H1 (cell line): ENCODE measurements around the gene RFPL1. TPM values are rescaled to one million over a fixed set of nuclear protein-coding genes. Genes with fewer than 3 reads are reported as not detected.
A peak's percentile ranks its signal among the peaks of the same experiment; 100 is the strongest.

ENCODE experiments used
- CTCF ChIA-PET: fragments of 300-600 bp; sonication (Branson Sonifier 250); formaldehyde crosslinking; loops from one replicate; lab custom pipeline; 2021; ENCODE audit not compliant: partially characterized antibody; lab: Charles Lee
- POLR2A ChIA-PET: fragments of 300-600 bp; sonication (Branson Sonifier 250); formaldehyde crosslinking; loops from one replicate; lab custom pipeline; 2021; ENCODE audit warnings: inconsistent platforms; ENCODE audit not compliant: partially characterized antibody; lab: Charles Lee
- DNase-seq, 2 experiments: peaks; one replicate each; pipeline versions ENCODE4 v3.0.0 to v3.0.0-alpha.2; 2010 to 2022; ENCODE audit warnings: low spot score in 2 of 2, low read depth in 1 of 2, mixed read lengths in 1 of 2
- FAIRE-seq: peaks from 2 replicates; lab custom pipeline; 2011; peaks lifted over from hg19 to GRCh38; lab: Jason Lieb, UNC
- H2AFZ ChIP-seq: 2 replicates; pipeline ENCODE4 v1.8.1; 2012; ENCODE audit warnings: low read length, inconsistent platforms
- H2AK5ac ChIP-seq: 2 replicates; pipeline ENCODE4 v1.6.1; 2013; ENCODE audit warnings: low read depth, low read length
- H2BK120ac ChIP-seq: replicated peaks from 2 replicates; pipeline ENCODE3; 2013; ENCODE audit warnings: low read depth, low read length, inconsistent platforms
- H2BK12ac ChIP-seq: 2 replicates; pipeline ENCODE4 v1.6.1; 2013; ENCODE audit warnings: low read depth, low read length
- H2BK15ac ChIP-seq: 2 replicates; pipeline ENCODE4 v1.6.1; 2013; ENCODE audit warnings: low read length
- H2BK20ac ChIP-seq: 2 replicates; pipeline ENCODE4 v1.6.1; 2013; ENCODE audit warnings: low read length
- H2BK5ac ChIP-seq: 2 replicates; pipeline ENCODE4 v1.6.1; 2013; ENCODE audit warnings: low read depth, low read length
- H3K14ac ChIP-seq: 2 replicates; pipeline ENCODE4 v1.6.1; 2013; ENCODE audit warnings: inconsistent platforms; ENCODE audit not compliant: insufficient read length
- H3K18ac ChIP-seq: 2 replicates; pipeline ENCODE4 v1.6.1; 2013; ENCODE audit warnings: low read length; ENCODE audit errors: extremely low read depth
- H3K23ac ChIP-seq: 2 replicates; pipeline ENCODE4 v1.6.1; 2013; ENCODE audit warnings: inconsistent platforms; ENCODE audit not compliant: insufficient read length
- H3K23me2 ChIP-seq: 2 replicates; pipeline ENCODE4 v1.6.1; 2013; ENCODE audit warnings: low read depth, low read length
- H3K27ac ChIP-seq: 2 replicates; pipeline ENCODE4 v1.6.1; 2011; ENCODE audit warnings: low read depth, low read length, inconsistent platforms
- H3K27me3 ChIP-seq, 4 experiments: replicated peaks in 1 of 4; 1 replicate in 1 of 4; 2 replicates in 3 of 4; pipeline versions ENCODE4 v1.6.1 to v1.8.1; 2011 to 2013; ENCODE audit warnings: low read length in 3 of 4, mild to moderate bottlenecking in 3 of 4, inconsistent platforms in 2 of 4, mixed read lengths in 2 of 4, moderate library complexity in 1 of 4; ENCODE audit not compliant: control insufficient read depth in 3 of 4, insufficient read depth in 3 of 4; ENCODE audit errors: extremely low read depth in 1 of 4
- H3K36me3 ChIP-seq, 4 experiments: 2 replicates each; pipeline versions ENCODE4 v1.6.1 to v1.8.1; 2011 to 2013; ENCODE audit warnings: mild to moderate bottlenecking in 4 of 4, low read length in 3 of 4, moderate library complexity in 2 of 4, control low read depth in 1 of 4, inconsistent platforms in 1 of 4; ENCODE audit not compliant: insufficient read depth in 4 of 4, control insufficient read depth in 2 of 4
- H3K4ac ChIP-seq: replicated peaks from 2 replicates; pipeline ENCODE3; 2013; ENCODE audit warnings: low read length, low read depth, mixed read lengths, inconsistent platforms; ENCODE audit not compliant: insufficient read length
- H3K4me1 ChIP-seq, 4 experiments: replicated peaks in 1 of 4; 1 replicate in 1 of 4; 2 replicates in 3 of 4; pipeline versions ENCODE4 v1.6.1 to v1.8.1; 2011 to 2013; ENCODE audit warnings: low read length in 3 of 4, inconsistent platforms in 2 of 4, mixed read lengths in 1 of 4; ENCODE audit not compliant: insufficient read depth in 4 of 4, control insufficient read depth in 3 of 4
- H3K4me2 ChIP-seq, 2 experiments: 2 replicates each; pipeline versions ENCODE4 v1.6.1 to v1.8.1; 2011 to 2013; ENCODE audit warnings: low read depth in 2 of 2, low read length in 2 of 2, control low read depth in 1 of 2, inconsistent platforms in 1 of 2, mild to moderate bottlenecking in 1 of 2; ENCODE audit not compliant: insufficient read depth in 1 of 2
- H3K4me3 ChIP-seq, 4 experiments: fragments of 200-600, 300-600 bp in 1 of 4; sonication (generic), shearing (Covaris generic), sonication (Bioruptor Twin) in 1 of 4; 2 replicates each; pipeline versions ENCODE4 v1.5.1 to v1.8.1; 2011 to 2016; ENCODE audit warnings: low read length in 4 of 4, low read depth in 3 of 4, control low read depth in 2 of 4, inconsistent platforms in 2 of 4, mild to moderate bottlenecking in 2 of 4, mixed read lengths in 1 of 4, moderate library complexity in 1 of 4; ENCODE audit not compliant: insufficient read depth in 2 of 4; ENCODE audit errors: extremely low read depth in 1 of 4
- H3K56ac ChIP-seq: replicated peaks from 2 replicates; pipeline ENCODE3; 2013; ENCODE audit warnings: low read depth, mild to moderate bottlenecking, mixed read lengths, low read length, inconsistent platforms; ENCODE audit not compliant: insufficient read length
- H3K79me1 ChIP-seq: 2 replicates; pipeline ENCODE4 v1.6.1; 2013; ENCODE audit warnings: low read depth, low read length, control low read depth
- H3K79me2 ChIP-seq, 2 experiments: 2 replicates each; pipeline versions ENCODE4 v1.6.1 to v1.8.1; 2012 to 2013; ENCODE audit warnings: low read length in 2 of 2, mild to moderate bottlenecking in 2 of 2, inconsistent platforms in 1 of 2; ENCODE audit not compliant: insufficient read depth in 2 of 2, control insufficient read depth in 1 of 2
- H3K9ac ChIP-seq, 4 experiments: replicated peaks in 1 of 4; 1 replicate in 1 of 4; 2 replicates in 3 of 4; pipeline versions ENCODE4 v1.6.1 to v1.8.1; 2011 to 2013; ENCODE audit warnings: low read depth in 3 of 4, low read length in 3 of 4, control low read depth in 2 of 4, mild to moderate bottlenecking in 2 of 4, moderate library complexity in 2 of 4, inconsistent platforms in 1 of 4; ENCODE audit errors: extremely low read depth in 1 of 4
- H3K9me3 ChIP-seq, 2 experiments: 2 replicates each; pipeline versions ENCODE4 v1.6.1 to v1.8.1; 2012 to 2013; ENCODE audit warnings: mild to moderate bottlenecking in 2 of 2, moderate library complexity in 2 of 2, control low read depth in 1 of 2, inconsistent platforms in 1 of 2, low read depth in 1 of 2, low read length in 1 of 2, mixed read lengths in 1 of 2; ENCODE audit not compliant: insufficient read depth in 2 of 2
- H4K20me1 ChIP-seq, 2 experiments: replicated peaks in 1 of 2; 2 replicates each; pipeline versions ENCODE3 to v1.8.1; 2011 to 2013; ENCODE audit warnings: inconsistent platforms in 2 of 2, low read length in 2 of 2, mild to moderate bottlenecking in 1 of 2; ENCODE audit not compliant: insufficient read depth in 2 of 2, control insufficient read depth in 1 of 2
- H4K5ac ChIP-seq: 2 replicates; pipeline ENCODE4 v1.6.1; 2013; ENCODE audit warnings: low read length, low read depth, mixed read lengths, inconsistent platforms; ENCODE audit not compliant: insufficient read length
- H4K8ac ChIP-seq: 2 replicates; pipeline ENCODE4 v1.8.0; 2013; ENCODE audit warnings: mild to moderate bottlenecking, moderate library complexity, low read length, inconsistent platforms; ENCODE audit not compliant: insufficient read depth; ENCODE audit errors: extremely low read depth
- H4K91ac ChIP-seq: replicated peaks from 2 replicates; pipeline ENCODE3; 2013; ENCODE audit warnings: low read length, mixed read lengths, inconsistent platforms; ENCODE audit not compliant: insufficient read length
- CBX5 ChIP-seq: fragments of 300-800, 300-1000 bp; sonication (generic); IDR thresholded peaks from 2 replicates; pipeline ENCODE4 v1.7.1; 2016; ENCODE audit warnings: antibody characterized with exemption, low read length, low read depth
- CEBPB ChIP-seq: IDR thresholded peaks from 2 replicates; pipeline ENCODE4 v1.6.1; 2012; ENCODE audit warnings: low read depth, low read length
- FOSL1 ChIP-seq: IDR thresholded peaks from 2 replicates; pipeline ENCODE4 v1.6.1; 2011; ENCODE audit warnings: mild to moderate bottlenecking, low read depth, low read length, moderate library complexity; ENCODE audit not compliant: insufficient read depth
- HDAC6 ChIP-seq: IDR thresholded peaks from one replicate; pipeline ENCODE4 v1.7.1; 2012; ENCODE audit warnings: low read depth, mild to moderate bottlenecking, inconsistent platforms, low read length, moderate library complexity
- KDM1A ChIP-seq: fragments of 200-600, 300-600 bp; sonication (generic); IDR thresholded peaks from 2 replicates; pipeline ENCODE4 v1.7.1; 2016; ENCODE audit warnings: mild to moderate bottlenecking, low read length, borderline replicate concordance
- MAFK ChIP-seq: IDR thresholded peaks from 2 replicates; pipeline ENCODE4 v1.6.1; 2012; ENCODE audit warnings: low read depth, mild to moderate bottlenecking, improper control_type of control experiment, low read length
- RAD21 ChIP-seq, 2 experiments: IDR thresholded peaks in 1 of 2; conservative IDR thresholded peaks in 1 of 2; 2 replicates each; pipeline ENCODE4 v1.6.1; 2011; ENCODE audit warnings: low read depth in 2 of 2, low read length in 2 of 2, improper control_type of control experiment in 1 of 2, inconsistent platforms in 1 of 2, mild to moderate bottlenecking in 1 of 2, moderate library complexity in 1 of 2
- SAP30 ChIP-seq: fragments of 300-600 bp; sonication (generic); IDR thresholded peaks from 2 replicates; pipeline ENCODE4 v1.7.1; 2012; ENCODE audit warnings: low read length, moderate library complexity, mild to moderate bottlenecking, inconsistent platforms; ENCODE audit not compliant: insufficient read depth, insufficient replicate concordance
- TEAD4 ChIP-seq: IDR thresholded peaks from 2 replicates; pipeline ENCODE4 v1.6.1; 2012; ENCODE audit warnings: low read depth, low read length, inconsistent platforms, mixed read lengths
- WGBS, 2 experiments: shearing (Covaris generic) in 1 of 2; methylation state at CpG; one replicate each; pipeline versions ENCODE4 v1.1.6 to v1.1.7; 2013 to 2015; ENCODE audit warnings: low lambda C conversion rate in 2 of 2, mixed read lengths in 2 of 2, inconsistent platforms in 1 of 2, low coverage in 1 of 2, missing lambda C conversion rate in 1 of 2; ENCODE audit not compliant: insufficient replicate concordance in 2 of 2, insufficient coverage in 1 of 2, insufficient read length in 1 of 2; ENCODE audit errors: extremely low coverage in 1 of 2, missing lambda C conversion rate in 1 of 2; 5-methylcytosine and 5-hydroxymethylcytosine counted together
- polyA plus RNA-seq, 7 experiments: library from polyadenylated mRNA; depleted of rRNA in 3 of 7; stranded (reverse) in 5 of 7; unstranded in 2 of 7; fragments of >200 nt in 5 of 7; fragments of 200-250 nt in 2 of 7; gene quantifications; 1 replicate in 5 of 7; 2 replicates in 1 of 7; 4 replicates in 1 of 7; pipeline versions ENCODE4 v1.2.1 to v1.2.3, GENCODE V29; 2011 to 2013; ENCODE audit warnings: missing spikeins in 2 of 7, mixed read lengths in 2 of 7
- total RNA-seq: library from RNA; stranded (reverse); fragmentation: NEBNext Ultra II Directional; extraction: Animal tissue kit (Norgen Biotek cat#: 25700); gene quantifications from 2 replicates; pipeline ENCODE4 v1.2.1, GENCODE V29; 2021
- TF ChIP-seq, protein P1 (sequence below): IDR thresholded peaks from 2 replicates; pipeline ENCODE4 v1.6.1; 2012; ENCODE audit warnings: inconsistent platforms
- TF ChIP-seq, protein P2 (sequence below): IDR thresholded peaks from 2 replicates; pipeline ENCODE4 v1.6.1; 2011; ENCODE audit warnings: low read depth, mild to moderate bottlenecking, low read length; ENCODE audit not compliant: insufficient read depth

RFPL1 gene
- total and polyA plus RNA-seq, 2 of the 8 experiments (the other 6 are each of a cell fraction or from before 2014, with no cell fraction given), result not detected

- Histone ChIP-seq H3K18ac (no peak overlapping the region), H3K4me1 (peaks cover 2 to 5% (median 2%) of the 10 kb centered on the region in 4 experiments; a peak in 4 of 7 replicates), H2BK20ac (no peak overlapping the region), H3K27ac (no peak overlapping the region), H3K9ac (no peak overlapping the region), H2BK5ac (no peak overlapping the region), H4K20me1 (peaks cover 0 to 5% of the 10 kb centered on the region in 2 experiments), H3K79me2 (peaks cover 0 to 12% of the 10 kb centered on the region in 2 experiments; a peak in 2 of 4 replicates), H2AFZ (peak overlapping the region; percentile 18; the same call in 1 of the 2 replicates), H3K4ac (no peak overlapping the region), H3K14ac (no peak overlapping the region), H3K4me3 (no peak overlapping the region), H3K4me2 (no peak overlapping the region), H4K91ac (no peak overlapping the region), H3K36me3 (no peaks in the 10 kb centered on the region), H3K23ac (no peak overlapping the region), H4K5ac (no peak overlapping the region), H2BK120ac (no peak overlapping the region), H4K8ac (no peak overlapping the region), H3K9me3 (no peaks in the 10 kb centered on the region), H2BK15ac (no peak overlapping the region), H2BK12ac (no peak overlapping the region), H3K23me2 (peaks cover 6% of the 10 kb centered on the region; the same call in 1 of the 2 replicates), H2AK5ac (no peak overlapping the region), H3K79me1 (peaks cover 4% of the 10 kb centered on the region; the same call in 1 of the 2 replicates), H3K56ac (no peak overlapping the region), H3K27me3 (no peaks in the 10 kb centered on the region)
- CTCF ChIA-PET, result interaction anchor here (0.7 to 6.1 kb wide), 2 partner anchors 107 to 133 kb away, joined by 3 to 47 read pairs; no protein-coding TSS in a partner anchor
- FAIRE-seq (no peak), DNase-seq (no peak)
- POLR2A ChIA-PET, result no interaction called here
- WGBS, 2 experiments, result 89% methylated on average over 8 of the region's 8 CpGs; no CpG with 5 or more reads in 1 of the 2 experiments
- TF ChIP-seq FOSL1, result no peak
- TF ChIP-seq, protein P1, sequence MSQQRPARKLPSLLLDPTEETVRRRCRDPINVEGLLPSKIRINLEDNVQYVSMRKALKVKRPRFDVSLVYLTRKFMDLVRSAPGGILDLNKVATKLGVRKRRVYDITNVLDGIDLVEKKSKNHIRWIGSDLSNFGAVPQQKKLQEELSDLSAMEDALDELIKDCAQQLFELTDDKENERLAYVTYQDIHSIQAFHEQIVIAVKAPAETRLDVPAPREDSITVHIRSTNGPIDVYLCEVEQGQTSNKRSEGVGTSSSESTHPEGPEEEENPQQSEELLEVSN, result no peak
- no peak for TF ChIP-seq RAD21 (IDR thresholded peaks at IDR 0.05 in 1 of 2, conservative IDR thresholded peaks at IDR 0.05 in 1 of 2; ENCODE audit: low read depth in 2 of 2, low read length in 2 of 2)
- no peak for TF ChIP-seq HDAC6
- TF ChIP-seq KDM1A, result no peak
- TF ChIP-seq TEAD4, result no peak
- TF ChIP-seq CBX5, result no peak
- TF ChIP-seq SAP30, result no peak
- TF ChIP-seq, protein P2, sequence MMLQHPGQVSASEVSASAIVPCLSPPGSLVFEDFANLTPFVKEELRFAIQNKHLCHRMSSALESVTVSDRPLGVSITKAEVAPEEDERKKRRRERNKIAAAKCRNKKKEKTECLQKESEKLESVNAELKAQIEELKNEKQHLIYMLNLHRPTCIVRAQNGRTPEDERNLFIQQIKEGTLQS, result no peak
- TF ChIP-seq CEBPB, result no peak
- no peak for TF ChIP-seq MAFK
Observed at GRCh38 chr22:29391546-29391945, 46.8 kb upstream of the RFPL1 start.
